HL-60 (cell line): Measurements from ENCODE around the gene CHCHD10.

Experiments used
- GABPA ChIP-seq: IDR thresholded peaks from 2 replicates; pipeline ENCODE4 v1.6.1; 2012; ENCODE audit warnings: low read depth
- POLR2AphosphoS5 ChIP-seq: IDR thresholded peaks from 2 replicates; pipeline ENCODE4 v1.6.1; 2012; ENCODE audit warnings: low read depth
- REST ChIP-seq: IDR thresholded peaks from 2 replicates; pipeline ENCODE4 v1.6.1; 2012; ENCODE audit warnings: low read depth; ENCODE audit not compliant: insufficient replicate concordance
- SPI1 ChIP-seq: IDR thresholded peaks from 2 replicates; pipeline ENCODE4 v1.6.1; 2012; ENCODE audit warnings: low read depth, mild to moderate bottlenecking, borderline replicate concordance
- TF ChIP-seq, protein P1 (sequence below): IDR thresholded peaks from one replicate; pipeline ENCODE4 v1.5.1; 2011; ENCODE audit warnings: low read length, control low read depth, inconsistent platforms; ENCODE audit not compliant: insufficient read depth

DNA sequence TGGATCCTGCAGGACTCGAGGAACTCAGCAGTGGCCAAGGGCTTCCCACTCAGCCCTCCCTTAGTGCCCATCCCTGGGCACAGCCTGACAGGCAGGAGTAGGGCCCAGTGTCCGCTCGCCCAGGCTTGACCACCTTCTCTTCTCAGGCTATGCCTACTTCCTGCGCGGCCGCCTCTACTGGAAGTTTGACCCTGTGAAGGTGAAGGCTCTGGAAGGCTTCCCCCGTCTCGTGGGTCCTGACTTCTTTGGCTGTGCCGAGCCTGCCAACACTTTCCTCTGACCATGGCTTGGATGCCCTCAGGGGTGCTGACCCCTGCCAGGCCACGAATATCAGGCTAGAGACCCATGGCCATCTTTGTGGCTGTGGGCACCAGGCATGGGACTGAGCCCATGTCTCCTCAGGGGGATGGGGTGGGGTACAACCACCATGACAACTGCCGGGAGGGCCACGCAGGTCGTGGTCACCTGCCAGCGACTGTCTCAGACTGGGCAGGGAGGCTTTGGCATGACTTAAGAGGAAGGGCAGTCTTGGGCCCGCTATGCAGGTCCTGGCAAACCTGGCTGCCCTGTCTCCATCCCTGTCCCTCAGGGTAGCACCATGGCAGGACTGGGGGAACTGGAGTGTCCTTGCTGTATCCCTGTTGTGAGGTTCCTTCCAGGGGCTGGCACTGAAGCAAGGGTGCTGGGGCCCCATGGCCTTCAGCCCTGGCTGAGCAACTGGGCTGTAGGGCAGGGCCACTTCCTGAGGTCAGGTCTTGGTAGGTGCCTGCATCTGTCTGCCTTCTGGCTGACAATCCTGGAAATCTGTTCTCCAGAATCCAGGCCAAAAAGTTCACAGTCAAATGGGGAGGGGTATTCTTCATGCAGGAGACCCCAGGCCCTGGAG is 15.7 kb upstream of the CHCHD10 start:
- TF ChIP-seq, protein P1, sequence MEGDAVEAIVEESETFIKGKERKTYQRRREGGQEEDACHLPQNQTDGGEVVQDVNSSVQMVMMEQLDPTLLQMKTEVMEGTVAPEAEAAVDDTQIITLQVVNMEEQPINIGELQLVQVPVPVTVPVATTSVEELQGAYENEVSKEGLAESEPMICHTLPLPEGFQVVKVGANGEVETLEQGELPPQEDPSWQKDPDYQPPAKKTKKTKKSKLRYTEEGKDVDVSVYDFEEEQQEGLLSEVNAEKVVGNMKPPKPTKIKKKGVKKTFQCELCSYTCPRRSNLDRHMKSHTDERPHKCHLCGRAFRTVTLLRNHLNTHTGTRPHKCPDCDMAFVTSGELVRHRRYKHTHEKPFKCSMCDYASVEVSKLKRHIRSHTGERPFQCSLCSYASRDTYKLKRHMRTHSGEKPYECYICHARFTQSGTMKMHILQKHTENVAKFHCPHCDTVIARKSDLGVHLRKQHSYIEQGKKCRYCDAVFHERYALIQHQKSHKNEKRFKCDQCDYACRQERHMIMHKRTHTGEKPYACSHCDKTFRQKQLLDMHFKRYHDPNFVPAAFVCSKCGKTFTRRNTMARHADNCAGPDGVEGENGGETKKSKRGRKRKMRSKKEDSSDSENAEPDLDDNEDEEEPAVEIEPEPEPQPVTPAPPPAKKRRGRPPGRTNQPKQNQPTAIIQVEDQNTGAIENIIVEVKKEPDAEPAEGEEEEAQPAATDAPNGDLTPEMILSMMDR = no peak
- TF ChIP-seq REST (no peak), POLR2AphosphoS5 (no peak), GABPA (no peak), SPI1 (no peak)
